KMS-11 (cell line): Measurements from ENCODE around the gene RAB4B.

ENCODE experiments used
- H2AFZ ChIP-seq: fragments of 200-600 bp; sonication (generic); 2 replicates; pipeline ENCODE4 v1.6.1; 2016; ENCODE audit warnings: antibody characterized with exemption, mixed run types, low read depth
- H3K27ac ChIP-seq: fragments of 200-600 bp; sonication (generic); 2 replicates; pipeline ENCODE4 v1.6.1; 2016; ENCODE audit warnings: mild to moderate bottlenecking, mixed run types
- H3K27me3 ChIP-seq: fragments of 200-600 bp; sonication (generic); 2 replicates; pipeline ENCODE4 v1.6.1; 2017; ENCODE audit warnings: mild to moderate bottlenecking, low read depth, mixed run types, moderate library complexity; ENCODE audit not compliant: insufficient read depth
- H3K36me3 ChIP-seq: fragments of 200-600 bp; sonication (generic); 2 replicates; pipeline ENCODE4 v1.6.1; 2017; ENCODE audit warnings: mild to moderate bottlenecking, mixed run types; ENCODE audit not compliant: insufficient read depth
- H3K4me1 ChIP-seq: fragments of 200-600 bp; sonication (generic); 2 replicates; pipeline ENCODE4 v1.6.1; 2016; ENCODE audit warnings: mild to moderate bottlenecking, low read depth, mixed run types; ENCODE audit not compliant: poor library complexity, severe bottlenecking
- H3K4me2 ChIP-seq: fragments of 200-600 bp; sonication (generic); 2 replicates; pipeline ENCODE4 v1.7.0; 2016; ENCODE audit warnings: mild to moderate bottlenecking, mixed run types
- H3K4me3 ChIP-seq: fragments of 200-600 bp; sonication (generic); IDR thresholded peaks from 2 replicates; pipeline ENCODE4 v1.6.1; 2017; ENCODE audit warnings: low read depth, low read length, mixed read lengths; ENCODE audit not compliant: insufficient read depth
- H3K79me2 ChIP-seq: fragments of 200-600 bp; sonication (generic); 2 replicates; pipeline ENCODE4 v1.6.1; 2016; ENCODE audit warnings: low read depth, mixed run types; ENCODE audit not compliant: insufficient read depth
- H3K9ac ChIP-seq: fragments of 200-600 bp; sonication (generic); 2 replicates; pipeline ENCODE4 v1.6.1; 2016; ENCODE audit warnings: mild to moderate bottlenecking, mixed run types
- H4K20me1 ChIP-seq: fragments of 200-600 bp; sonication (generic); 2 replicates; pipeline ENCODE4 v1.6.1; 2016; ENCODE audit warnings: mild to moderate bottlenecking, mixed run types; ENCODE audit not compliant: insufficient read depth
- TF ChIP-seq, protein P1 (sequence below): fragments of 200-600 bp; sonication (generic); conservative IDR thresholded peaks from 2 replicates; pipeline ENCODE4 v1.6.1; 2017; ENCODE audit warnings: low read depth, mild to moderate bottlenecking, antibody characterized with exemption, low read length, moderate library complexity, mixed read lengths

Gene RAB4B

DNA sequence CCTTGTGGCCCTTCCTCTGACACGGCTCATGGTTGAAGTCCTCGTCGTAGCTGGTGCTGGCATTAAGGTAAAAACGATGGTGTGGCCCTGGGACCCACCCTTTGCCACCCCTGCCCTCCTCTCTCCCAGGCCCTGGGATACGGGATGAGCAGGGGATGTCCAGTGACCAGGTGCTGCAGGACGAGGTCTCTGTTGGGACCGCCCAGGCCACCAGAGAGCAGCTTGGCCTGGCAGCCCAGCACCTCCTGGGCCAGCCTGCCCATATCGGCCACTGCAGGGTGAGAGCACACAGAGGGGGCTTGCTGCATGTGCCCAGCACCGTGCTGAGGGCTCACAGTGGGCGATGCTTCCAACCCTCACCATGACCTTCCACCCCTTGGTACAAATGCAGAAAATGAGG is 34.1 kb upstream of the RAB4B start:
- Histone ChIP-seq H3K79me2 (no peaks in the 10 kb centered on the region), H3K36me3 (no peaks in the 10 kb centered on the region), H3K4me3 (no peak overlapping the region), H3K4me2 (no peak overlapping the region), H3K27me3 (no peaks in the 10 kb centered on the region), H3K4me1 (peaks cover 3% of the 10 kb centered on the region), H3K27ac (no peak overlapping the region), H4K20me1 (no peaks in the 10 kb centered on the region), H3K9ac (no peak overlapping the region), H2AFZ (no peak overlapping the region)
- TF ChIP-seq, protein P1, sequence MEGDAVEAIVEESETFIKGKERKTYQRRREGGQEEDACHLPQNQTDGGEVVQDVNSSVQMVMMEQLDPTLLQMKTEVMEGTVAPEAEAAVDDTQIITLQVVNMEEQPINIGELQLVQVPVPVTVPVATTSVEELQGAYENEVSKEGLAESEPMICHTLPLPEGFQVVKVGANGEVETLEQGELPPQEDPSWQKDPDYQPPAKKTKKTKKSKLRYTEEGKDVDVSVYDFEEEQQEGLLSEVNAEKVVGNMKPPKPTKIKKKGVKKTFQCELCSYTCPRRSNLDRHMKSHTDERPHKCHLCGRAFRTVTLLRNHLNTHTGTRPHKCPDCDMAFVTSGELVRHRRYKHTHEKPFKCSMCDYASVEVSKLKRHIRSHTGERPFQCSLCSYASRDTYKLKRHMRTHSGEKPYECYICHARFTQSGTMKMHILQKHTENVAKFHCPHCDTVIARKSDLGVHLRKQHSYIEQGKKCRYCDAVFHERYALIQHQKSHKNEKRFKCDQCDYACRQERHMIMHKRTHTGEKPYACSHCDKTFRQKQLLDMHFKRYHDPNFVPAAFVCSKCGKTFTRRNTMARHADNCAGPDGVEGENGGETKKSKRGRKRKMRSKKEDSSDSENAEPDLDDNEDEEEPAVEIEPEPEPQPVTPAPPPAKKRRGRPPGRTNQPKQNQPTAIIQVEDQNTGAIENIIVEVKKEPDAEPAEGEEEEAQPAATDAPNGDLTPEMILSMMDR, result no peak

DNA sequence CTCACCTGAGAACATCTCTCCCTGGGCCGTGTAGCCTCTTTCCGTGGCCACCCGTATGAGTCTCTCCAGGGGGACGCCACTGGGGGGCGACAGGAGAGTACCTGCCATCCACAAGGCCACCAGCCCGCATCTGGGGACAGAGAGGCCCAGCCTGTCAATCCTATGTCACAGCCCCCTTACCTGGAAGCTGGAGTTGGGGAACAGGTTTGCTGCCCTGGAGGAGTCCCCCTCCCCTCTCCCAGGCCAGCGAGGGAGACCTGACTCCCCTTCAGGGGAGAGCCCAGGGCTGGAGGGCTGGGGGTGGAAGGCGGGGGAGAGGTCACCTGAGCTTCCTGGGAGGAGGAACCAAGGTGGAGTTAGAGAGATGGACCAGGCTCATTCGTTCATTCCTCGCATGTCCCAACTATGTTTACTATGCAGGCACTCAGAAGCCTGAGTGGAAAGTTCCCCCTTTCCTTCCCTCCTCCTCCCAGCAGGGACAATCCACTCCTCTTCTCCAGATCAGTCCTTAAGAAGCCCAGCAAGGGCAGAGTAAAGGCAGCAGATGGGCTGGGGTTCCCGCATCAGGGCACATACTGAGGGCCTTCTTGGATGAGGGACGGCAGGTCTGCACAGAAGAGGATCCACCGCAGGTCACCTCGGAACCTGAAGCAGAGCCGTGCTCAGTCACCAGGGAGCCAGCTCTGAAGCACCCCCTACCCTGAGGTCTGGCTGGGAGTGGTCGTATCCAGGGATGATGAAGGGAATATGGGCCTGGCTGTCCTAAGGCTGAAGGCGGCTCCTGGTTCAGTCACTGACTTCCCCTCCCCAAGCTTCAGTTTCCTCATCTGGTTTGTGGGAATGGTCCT is 33.3 kb upstream of the RAB4B start:
- H3K4me3 ChIP-seq, result no peak overlapping the region
- H3K27ac ChIP-seq, result no peak overlapping the region
- H3K79me2 ChIP-seq, result no peaks in the 10 kb centered on the region
- no peaks in the 10 kb centered on the region for H4K20me1 ChIP-seq
- no peak overlapping the region for H2AFZ ChIP-seq
- H3K27me3 ChIP-seq, result no peaks in the 10 kb centered on the region
- H3K4me1 ChIP-seq, result peaks cover 10% of the 10 kb centered on the region
- H3K4me2 ChIP-seq, result no peak overlapping the region
- TF ChIP-seq, protein P1, result no peak
- no peak overlapping the region for H3K9ac ChIP-seq
- H3K36me3 ChIP-seq, result no peaks in the 10 kb centered on the region

DNA sequence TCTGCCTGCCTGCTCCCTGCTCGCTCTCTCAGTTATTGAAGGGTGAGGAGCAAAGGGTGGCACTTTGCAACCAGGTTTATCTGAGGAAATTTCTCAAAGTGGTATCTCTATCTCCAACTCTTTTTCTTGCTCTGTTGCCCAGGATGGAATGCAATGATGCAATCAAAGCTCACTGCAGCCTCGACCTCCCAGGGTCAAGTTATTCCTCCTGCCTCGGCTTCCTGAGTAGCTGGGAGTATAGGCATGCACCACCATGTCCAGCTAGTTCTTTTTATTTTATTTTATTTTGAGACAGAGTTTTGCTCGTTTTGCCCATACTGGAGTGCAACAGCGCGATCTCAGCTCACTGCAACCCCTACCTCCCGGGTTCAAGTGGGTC is 32.7 kb upstream of the RAB4B start:
- Histone ChIP-seq H3K4me3 (no peak overlapping the region), H3K9ac (no peak overlapping the region), H3K79me2 (no peaks in the 10 kb centered on the region), H3K4me2 (no peak overlapping the region), H2AFZ (no peak overlapping the region), H3K27ac (no peak overlapping the region), H3K4me1 (peaks cover 14% of the 10 kb centered on the region), H4K20me1 (no peaks in the 10 kb centered on the region), H3K27me3 (no peaks in the 10 kb centered on the region), H3K36me3 (no peaks in the 10 kb centered on the region)
- TF ChIP-seq, protein P1, result no peak

DNA sequence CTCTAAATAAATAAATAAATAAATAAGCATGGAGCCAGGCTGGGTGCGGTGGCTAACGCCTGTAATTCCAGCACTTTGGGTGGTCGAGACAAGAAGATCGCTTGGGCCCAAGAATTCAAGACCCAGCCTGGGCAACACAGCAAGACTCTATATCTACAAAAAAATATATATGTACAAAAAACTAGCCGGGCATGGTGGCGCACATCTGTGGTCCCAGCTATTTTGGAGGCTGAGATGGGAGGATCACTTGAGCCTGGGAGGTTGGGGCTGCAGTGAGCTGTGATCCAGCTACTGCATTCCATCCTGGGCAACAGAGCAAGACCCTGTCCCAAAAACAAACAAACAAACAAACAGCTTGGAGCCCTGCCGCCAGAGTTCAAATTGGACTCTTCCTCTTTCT is 30.5 kb upstream of the RAB4B start:
- H2AFZ ChIP-seq, result no peak overlapping the region
- peaks cover 15% of the 10 kb centered on the region for H3K79me2 ChIP-seq
- H3K4me2 ChIP-seq, result no peak overlapping the region
- H4K20me1 ChIP-seq, result no peaks in the 10 kb centered on the region
- H3K27me3 ChIP-seq, result no peaks in the 10 kb centered on the region
- H3K9ac ChIP-seq, result no peak overlapping the region
- H3K4me3 ChIP-seq, result no peak overlapping the region
- no peak overlapping the region for H3K27ac ChIP-seq
- H3K36me3 ChIP-seq, result no peaks in the 10 kb centered on the region
- TF ChIP-seq, protein P1, result no peak
- H3K4me1 ChIP-seq, result peaks cover 18% of the 10 kb centered on the region
